GM23248 (cell line): ENCODE data around the gene SPTAN1.

ENCODE experiments used
- EZH2 ChIP-seq: fragments of 200-600 bp; sonication (generic); IDR thresholded peaks from 2 replicates; pipeline ENCODE4 v1.6.1; 2018; ENCODE audit warnings: antibody characterized with exemption, mild to moderate bottlenecking; ENCODE audit not compliant: insufficient read depth, poor library complexity, severe bottlenecking
- EZH2phosphoT487 ChIP-seq: fragments of 200-600 bp; sonication (generic); IDR thresholded peaks from 2 replicates; pipeline ENCODE4 v1.6.1; 2018; ENCODE audit warnings: antibody characterized with exemption, moderate library complexity, mild to moderate bottlenecking, low read depth; ENCODE audit not compliant: insufficient read depth

GRCh38 chr9:128632066-128632465 is 79.7 kb downstream of the SPTAN1 start:
- no peak for TF ChIP-seq EZH2
- no peak for TF ChIP-seq EZH2phosphoT487
